Measurements from ENCODE around the gene CCDC191.

Gene CCDC191

DNA sequence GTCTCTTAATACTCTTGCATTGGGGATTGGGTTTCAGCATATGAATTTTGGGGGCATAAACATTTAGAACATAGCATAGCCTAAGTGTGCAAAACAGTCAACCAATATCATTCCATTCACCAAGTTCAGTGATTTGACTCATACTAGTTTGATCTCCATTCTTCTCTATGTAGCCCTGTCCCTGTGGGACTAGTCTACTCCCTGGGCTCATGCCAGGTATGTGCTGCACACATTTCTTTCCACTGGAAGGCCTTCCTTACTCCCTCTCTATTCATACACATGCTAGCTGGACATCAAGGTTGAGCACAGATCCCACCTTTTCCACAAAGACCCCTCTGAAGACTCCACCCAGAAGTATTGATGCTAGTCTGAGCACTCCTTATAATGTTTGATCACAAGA, 103.4 kb downstream of the CCDC191 start:
- no peak for DNase-seq

DNA sequence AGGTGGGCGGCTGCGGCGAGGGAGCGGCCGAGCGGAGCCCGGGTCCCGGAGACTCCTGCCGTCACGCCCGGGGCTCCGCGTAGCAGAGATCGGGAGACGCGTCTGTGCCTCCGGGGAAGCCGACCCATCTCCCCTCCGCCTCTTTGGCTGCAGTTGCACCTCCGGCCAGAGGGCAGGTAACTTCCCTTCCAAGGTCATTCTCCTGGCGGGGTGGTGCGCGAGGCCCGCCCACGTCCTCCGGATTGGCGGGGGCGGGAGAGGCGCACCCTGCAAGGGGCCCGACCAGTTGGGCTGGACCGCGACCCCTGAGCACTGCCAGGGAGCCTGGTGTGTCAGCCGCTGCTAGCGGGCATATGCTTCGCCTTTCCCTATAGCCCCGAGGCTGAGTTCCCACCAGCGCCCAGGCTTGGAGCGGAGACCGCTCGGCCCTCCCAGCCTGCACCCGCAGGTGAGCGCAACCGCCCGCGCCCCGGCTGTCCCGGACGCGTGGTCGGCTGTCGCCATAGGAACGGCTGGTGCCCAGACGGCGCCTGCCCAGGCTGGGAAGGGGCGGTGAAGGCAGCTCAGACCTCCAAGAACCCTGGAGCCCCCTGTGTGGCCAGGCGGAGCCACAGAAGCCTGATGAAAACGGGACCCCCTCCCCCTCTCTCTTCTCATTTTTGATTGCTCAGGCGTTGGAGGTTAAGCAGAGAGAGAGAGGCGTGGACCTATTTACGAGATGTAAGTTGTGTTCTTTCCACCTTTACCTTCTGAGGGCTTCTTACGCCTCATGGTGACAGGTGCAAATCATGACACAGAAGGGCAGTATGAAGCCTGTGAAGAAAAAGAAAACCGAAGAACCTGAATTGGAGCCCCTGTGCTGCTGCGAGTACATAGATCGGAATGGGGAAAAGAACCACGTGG, 108.1 kb downstream of the CCDC191 start:
- DNase-seq = no peak

- peak; percentile 67 for DNase-seq
Measured at GRCh38 chr3:113947372-113948014, 108.8 kb downstream of the CCDC191 start, which contains the start of gene ZDHHC23. TSS of gene ZDHHC23 (plus strand) at chr3:113948013. CDS start at chr3:113948803, 790 bp downstream.

- DNase-seq = no peak
Measured at GRCh38 chr3:113946831-113947230, 109.5 kb downstream of the CCDC191 start.

DNA sequence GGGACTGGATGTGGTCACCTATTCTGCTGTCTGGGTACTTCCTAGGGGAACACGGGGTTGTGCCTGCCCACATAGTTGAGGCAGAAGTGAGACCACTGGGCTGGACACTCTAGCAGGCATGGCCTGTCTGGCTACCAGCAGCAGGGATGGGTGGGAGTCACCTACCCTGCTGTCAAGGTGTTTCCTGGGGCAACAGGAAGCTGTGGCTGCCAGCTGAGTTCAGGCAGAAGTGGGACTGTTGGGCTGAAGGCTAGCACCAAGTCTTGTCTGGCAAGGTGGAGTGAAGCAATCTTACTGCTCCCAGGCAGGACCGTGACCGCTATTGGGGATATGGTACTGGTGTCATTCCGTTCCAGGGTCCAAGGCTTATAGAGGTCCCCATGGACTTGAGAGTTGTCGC, 128.8 kb downstream of the CCDC191 start:
- no peak for DNase-seq

GRCh38 chr3:113914646-113915045, 141.7 kb downstream of the CCDC191 start:
- no peak for DNase-seq

Data from CD4-positive, alpha-beta T cell treated with Interleukin-15 for 1 hour (primary cell).